ENCODE data around the gene CYB561D2.

Gene CYB561D2

GRCh38 chr3:50389414-50389767 lies 38.7 kb downstream of the CYB561D2 start:
- no peak overlapping the region for H3K4me3 ChIP-seq (ENCODE audit: low read depth, low read length, poor library complexity, severe bottlenecking)
- H4K20me1 ChIP-seq (ENCODE audit: insufficient read depth, low read length): no peaks in the 10 kb centered on the region
- H3K79me2 ChIP-seq (ENCODE audit: insufficient read depth, low read length): no peaks in the 10 kb centered on the region
- H3K9ac ChIP-seq (ENCODE audit: low read length): no peak overlapping the region
- no peaks in the 10 kb centered on the region for H3F3A ChIP-seq (ENCODE audit: insufficient read depth, low read length)
- H3K4me2 ChIP-seq (ENCODE audit: low read length): no peak overlapping the region
- no peaks in the 10 kb centered on the region for H3K4me1 ChIP-seq (ENCODE audit: insufficient read depth, low read length, severe bottlenecking)
- no peaks in the 10 kb centered on the region for H3K36me3 ChIP-seq (ENCODE audit: insufficient read depth, low read length)
- no peak for TF ChIP-seq CTCF (IDR thresholded peaks at IDR 0.05; ENCODE audit: low read length)
- no peak for TF ChIP-seq EZH2 (IDR thresholded peaks at IDR 0.05; ENCODE audit: borderline replicate concordance, low read length)
- H3K27ac ChIP-seq (ENCODE audit: low read depth, low read length, poor library complexity, severe bottlenecking): no peak overlapping the region
- H2AFZ ChIP-seq (ENCODE audit: low read length): no peak overlapping the region
- H3K9me3 ChIP-seq (ENCODE audit: low read length): no peaks in the 10 kb centered on the region
- no peaks in the 10 kb centered on the region for H3K9me2 ChIP-seq (ENCODE audit: low read depth, low read length)
- H3K27me3 ChIP-seq (ENCODE audit: insufficient read depth, low read length): peaks cover 6% of the 10 kb centered on the region; the same call in 1 of the 2 replicates

- Histone ChIP-seq H3K4me1 (ENCODE audit: insufficient read depth, low read length, severe bottlenecking) (no peaks in the 10 kb centered on the region), H3F3A (ENCODE audit: insufficient read depth, low read length) (no peaks in the 10 kb centered on the region), H3K27me3 (ENCODE audit: insufficient read depth, low read length) (peaks cover 6% of the 10 kb centered on the region; the same call in 1 of the 2 replicates), H3K9me2 (ENCODE audit: low read depth, low read length) (no peaks in the 10 kb centered on the region), H2AFZ (ENCODE audit: low read length) (no peak overlapping the region), H3K9me3 (ENCODE audit: low read length) (no peaks in the 10 kb centered on the region), H3K9ac (ENCODE audit: low read length) (no peak overlapping the region), H3K4me2 (ENCODE audit: low read length) (no peak overlapping the region), H3K4me3 (ENCODE audit: low read depth, low read length, poor library complexity, severe bottlenecking) (no peak overlapping the region), H4K20me1 (ENCODE audit: insufficient read depth, low read length) (no peaks in the 10 kb centered on the region), H3K79me2 (ENCODE audit: insufficient read depth, low read length) (no peaks in the 10 kb centered on the region), H3K36me3 (ENCODE audit: insufficient read depth, low read length) (no peaks in the 10 kb centered on the region), H3K27ac (ENCODE audit: low read depth, low read length, poor library complexity, severe bottlenecking) (no peak overlapping the region)
- no peak for TF ChIP-seq EZH2 (IDR thresholded peaks at IDR 0.05; ENCODE audit: borderline replicate concordance, low read length)
Observed at GRCh38 chr3:50390508-50391224, 40.0 kb downstream of the CYB561D2 start.

GRCh38 chr3:50392101-50392715 lies 41.5 kb downstream of the CYB561D2 start:
- H3K9me2 ChIP-seq (ENCODE audit: low read depth, low read length): no peaks in the 10 kb centered on the region
- H3K4me3 ChIP-seq (ENCODE audit: low read depth, low read length, poor library complexity, severe bottlenecking): no peak overlapping the region
- H3K9me3 ChIP-seq (ENCODE audit: low read length): no peaks in the 10 kb centered on the region
- TF ChIP-seq EZH2 (IDR thresholded peaks at IDR 0.05; ENCODE audit: borderline replicate concordance, low read length) (no peak), CTCF (IDR thresholded peaks at IDR 0.05; ENCODE audit: low read length) (no peak)
- H3F3A ChIP-seq (ENCODE audit: insufficient read depth, low read length): no peaks in the 10 kb centered on the region
- H3K27me3 ChIP-seq (ENCODE audit: insufficient read depth, low read length): peaks cover 1% of the 10 kb centered on the region; the same call in 1 of the 2 replicates
- H3K9ac ChIP-seq (ENCODE audit: low read length): no peak overlapping the region
- no peaks in the 10 kb centered on the region for H3K79me2 ChIP-seq (ENCODE audit: insufficient read depth, low read length)
- H3K27ac ChIP-seq (ENCODE audit: low read depth, low read length, poor library complexity, severe bottlenecking): no peak overlapping the region
- H2AFZ ChIP-seq (ENCODE audit: low read length): no peak overlapping the region
- no peaks in the 10 kb centered on the region for H4K20me1 ChIP-seq (ENCODE audit: insufficient read depth, low read length)
- H3K4me2 ChIP-seq (ENCODE audit: low read length): no peak overlapping the region
- no peaks in the 10 kb centered on the region for H3K4me1 ChIP-seq (ENCODE audit: insufficient read depth, low read length, severe bottlenecking)
- no peaks in the 10 kb centered on the region for H3K36me3 ChIP-seq (ENCODE audit: insufficient read depth, low read length)
